HepG2 (cell line): ENCODE measurements around the gene FAM168A. TPM values are rescaled to one million over a fixed set of nuclear protein-coding genes. Genes with fewer than 3 reads are reported as not detected.

Source experiments
- DR1 ChIP-seq: sonication (generic); formaldehyde crosslinking; IDR thresholded peaks from 2 replicates; pipeline ENCODE4 v1.8.0; 2021; ENCODE audit warnings: mild to moderate bottlenecking, missing genetic modification reagents, inconsistent platforms
- ELF3 ChIP-seq: IDR thresholded peaks from 2 replicates; pipeline ENCODE4 v1.6.1; 2016; ENCODE audit warnings: missing genetic modification reagents, missing compliant biosample characterization
- HNRNPH1 ChIP-seq: fragments of 200-400 bp; formaldehyde crosslinking; optimal IDR thresholded peaks from 2 replicates; pipeline ENCODE3; 2017; ENCODE audit warnings: mild to moderate bottlenecking, low read depth, low read length
- KLF15 ChIP-seq: sonication (generic); formaldehyde crosslinking; IDR thresholded peaks from 2 replicates; pipeline ENCODE4 v1.8.1; 2023; ENCODE audit warnings: borderline replicate concordance, mild to moderate bottlenecking, inconsistent platforms, missing genetic modification reagents, mixed read lengths
- NCOA1 ChIP-seq: sonication (generic); formaldehyde crosslinking; IDR thresholded peaks from 2 replicates; pipeline ENCODE4 v1.9.0; 2021; ENCODE audit warnings: missing genetic modification reagents
- REL ChIP-seq: sonication (generic); formaldehyde crosslinking; conservative IDR thresholded peaks from 2 replicates; pipeline ENCODE4 v1.8.0; 2022; ENCODE audit warnings: mild to moderate bottlenecking, missing genetic modification reagents, moderate library complexity
- REXO4 ChIP-seq: sonication (generic); formaldehyde crosslinking; IDR thresholded peaks from 2 replicates; pipeline ENCODE4 v1.8.0; 2022; ENCODE audit warnings: missing genetic modification reagents, mild to moderate bottlenecking, borderline replicate concordance
- TBX3 ChIP-seq: fragments of 450-650 bp; IDR thresholded peaks from 2 replicates; pipeline ENCODE4 v1.6.1; 2017; ENCODE audit warnings: antibody characterized with exemption, mild to moderate bottlenecking, inconsistent platforms, borderline replicate concordance
- TRAFD1 ChIP-seq: sonication (generic); formaldehyde crosslinking; IDR thresholded peaks from 2 replicates; pipeline ENCODE4 v1.5.1; 2020; ENCODE audit warnings: missing genetic modification reagents, mild to moderate bottlenecking, borderline replicate concordance
- ZBTB37 ChIP-seq: sonication (generic); formaldehyde crosslinking; IDR thresholded peaks from 2 replicates; pipeline ENCODE4 v1.4.0; 2020; ENCODE audit warnings: mild to moderate bottlenecking, missing genetic modification reagents
- ZBTB7A ChIP-seq: sonication (generic); formaldehyde crosslinking; IDR thresholded peaks from 2 replicates; pipeline ENCODE4 v1.8.0; 2022; ENCODE audit warnings: mild to moderate bottlenecking, missing genetic modification reagents
- ZGPAT ChIP-seq: IDR thresholded peaks from 2 replicates; pipeline ENCODE4 v1.6.1; 2016; ENCODE audit warnings: mild to moderate bottlenecking
- ZNF253 ChIP-seq: sonication (generic); formaldehyde crosslinking; IDR thresholded peaks from 2 replicates; pipeline ENCODE4 v1.8.0; 2022; ENCODE audit warnings: mild to moderate bottlenecking, missing genetic modification reagents, borderline replicate concordance
- ZNF484 ChIP-seq: sonication (generic); formaldehyde crosslinking; IDR thresholded peaks from 2 replicates; pipeline ENCODE4 v1.5.1; 2020; ENCODE audit warnings: mild to moderate bottlenecking, low read depth, missing genetic modification reagents, borderline replicate concordance
- ZNF564 ChIP-seq: sonication (generic); formaldehyde crosslinking; IDR thresholded peaks from 2 replicates; pipeline ENCODE4 v1.8.1; 2023; ENCODE audit warnings: mild to moderate bottlenecking, missing genetic modification reagents
- ZNF740 ChIP-seq: sonication (generic); formaldehyde crosslinking; IDR thresholded peaks from 2 replicates; pipeline ENCODE4 v1.4.0; 2020; ENCODE audit warnings: missing genetic modification reagents
- ZNF772 ChIP-seq: sonication (generic); formaldehyde crosslinking; IDR thresholded peaks from 2 replicates; pipeline ENCODE4 v1.5.0; 2020; ENCODE audit warnings: mild to moderate bottlenecking, missing genetic modification reagents
- polyA plus RNA-seq, 8 experiments: library from polyadenylated mRNA; depleted of rRNA in 3 of 8; stranded (reverse) in 7 of 8; unstranded in 1 of 8; fragments of >200 nt; fragmentation: Illumina TruSeq in 4 of 8; extraction: Trizol in 4 of 8; gene quantifications; 2 replicates each; pipeline versions ENCODE4 v1.2.1 to v1.2.3, GENCODE V29; 2011 to 2016; ENCODE audit warnings: low read depth in 4 of 8, missing spikeins in 1 of 8, mixed read lengths in 1 of 8; ENCODE audit not compliant: insufficient read depth in 1 of 8
- total RNA-seq, 5 experiments: library from RNA; depleted of rRNA; stranded (reverse); fragments of >200 nt; fragmentation: Illumina TruSeq; extraction: Trizol; gene quantifications; 2 replicates each; pipeline ENCODE4 v1.2.3, GENCODE V29; 2016; ENCODE audit warnings: low read depth in 1 of 5
- TF ChIP-seq, protein P1 (sequence below): sonication (generic); formaldehyde crosslinking; IDR thresholded peaks from 2 replicates; pipeline ENCODE4 v1.4.0; 2020; ENCODE audit warnings: missing genetic modification reagents

FAM168A gene
- total and polyA plus RNA-seq, 2 of the 13 experiments (the other 11 are each of a cell fraction or from before 2014, with no cell fraction given): 13.9 to 15.8 TPM

DNA sequence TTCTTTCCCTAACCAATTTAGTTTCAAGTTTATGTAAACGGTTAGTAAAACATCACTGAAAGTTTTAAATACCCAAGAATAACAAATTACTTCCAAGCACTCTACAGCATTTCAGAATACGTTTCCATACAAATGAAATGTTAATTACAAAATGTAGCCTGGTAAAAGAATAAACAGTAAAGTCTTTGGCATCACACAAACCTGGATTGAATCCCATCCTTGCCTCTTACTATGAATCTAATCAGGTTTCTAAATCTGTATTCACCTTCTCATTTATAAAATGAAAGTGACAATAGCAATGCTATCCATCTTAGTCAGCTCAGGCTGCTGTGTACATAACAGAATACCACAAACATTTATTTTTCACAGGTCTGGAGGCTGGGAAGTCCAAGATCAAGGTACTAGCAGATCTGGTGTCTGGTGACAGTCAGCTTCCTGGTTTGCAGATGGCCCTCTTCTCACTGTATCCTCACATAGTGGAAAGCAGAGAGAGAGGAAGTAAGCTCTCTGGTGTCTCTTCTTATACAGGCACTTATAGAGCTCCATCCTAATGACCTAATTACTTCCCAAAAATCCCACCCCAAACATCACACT lies 19.2 kb downstream of the FAM168A start (continued):
- TF ChIP-seq DR1 (CRISPR knock-in tag) (no peak), ZNF772 (CRISPR knock-in tag) (no peak), KLF15 (CRISPR knock-in tag) (no peak), ZNF484 (CRISPR knock-in tag) (no peak), ZNF253 (CRISPR knock-in tag) (no peak), ZNF564 (CRISPR knock-in tag) (peak; percentile 100), ZBTB7A (CRISPR knock-in tag) (no peak), REL (CRISPR knock-in tag) (no peak), ZBTB37 (CRISPR knock-in tag) (no peak), ZNF740 (CRISPR knock-in tag) (no peak), HNRNPH1 (no peak), ZGPAT (CRISPR knock-in tag) (no peak), ELF3 (CRISPR knock-in tag) (peak; percentile 61; the same call in 1 of the 2 replicates), TRAFD1 (CRISPR knock-in tag) (no peak), TBX3 (peak; percentile 88), NCOA1 (no peak), REXO4 (CRISPR knock-in tag) (no peak)
- TF ChIP-seq, protein P1, sequence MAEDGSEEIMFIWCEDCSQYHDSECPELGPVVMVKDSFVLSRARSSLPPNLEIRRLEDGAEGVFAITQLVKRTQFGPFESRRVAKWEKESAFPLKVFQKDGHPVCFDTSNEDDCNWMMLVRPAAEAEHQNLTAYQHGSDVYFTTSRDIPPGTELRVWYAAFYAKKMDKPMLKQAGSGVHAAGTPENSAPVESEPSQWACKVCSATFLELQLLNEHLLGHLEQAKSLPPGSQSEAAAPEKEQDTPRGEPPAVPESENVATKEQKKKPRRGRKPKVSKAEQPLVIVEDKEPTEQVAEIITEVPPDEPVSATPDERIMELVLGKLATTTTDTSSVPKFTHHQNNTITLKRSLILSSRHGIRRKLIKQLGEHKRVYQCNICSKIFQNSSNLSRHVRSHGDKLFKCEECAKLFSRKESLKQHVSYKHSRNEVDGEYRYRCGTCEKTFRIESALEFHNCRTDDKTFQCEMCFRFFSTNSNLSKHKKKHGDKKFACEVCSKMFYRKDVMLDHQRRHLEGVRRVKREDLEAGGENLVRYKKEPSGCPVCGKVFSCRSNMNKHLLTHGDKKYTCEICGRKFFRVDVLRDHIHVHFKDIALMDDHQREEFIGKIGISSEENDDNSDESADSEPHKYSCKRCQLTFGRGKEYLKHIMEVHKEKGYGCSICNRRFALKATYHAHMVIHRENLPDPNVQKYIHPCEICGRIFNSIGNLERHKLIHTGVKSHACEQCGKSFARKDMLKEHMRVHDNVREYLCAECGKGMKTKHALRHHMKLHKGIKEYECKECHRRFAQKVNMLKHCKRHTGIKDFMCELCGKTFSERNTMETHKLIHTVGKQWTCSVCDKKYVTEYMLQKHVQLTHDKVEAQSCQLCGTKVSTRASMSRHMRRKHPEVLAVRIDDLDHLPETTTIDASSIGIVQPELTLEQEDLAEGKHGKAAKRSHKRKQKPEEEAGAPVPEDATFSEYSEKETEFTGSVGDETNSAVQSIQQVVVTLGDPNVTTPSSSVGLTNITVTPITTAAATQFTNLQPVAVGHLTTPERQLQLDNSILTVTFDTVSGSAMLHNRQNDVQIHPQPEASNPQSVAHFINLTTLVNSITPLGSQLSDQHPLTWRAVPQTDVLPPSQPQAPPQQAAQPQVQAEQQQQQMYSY (CRISPR knock-in tag): no peak
